CD4-positive, alpha-beta T cell (primary cell): ENCODE measurements around the gene RASA3. TPM values are rescaled to one million over a fixed set of nuclear protein-coding genes. Genes with fewer than 3 reads are reported as not detected.

Experiments used
- ATAC-seq: fragments of 200-7000 bp; cut with Tn5 transposase; one replicate; pipeline ENCODE4 v1.10.0; 2022; ENCODE audit warnings: mild to moderate bottlenecking; ENCODE audit not compliant: poor library complexity
- CTCF ChIA-PET: fragments of 350-600 bp; sonication (Branson Sonifier 250); formaldehyde crosslinking; loops from one replicate; lab custom pipeline; 2021; ENCODE audit warnings: antibody characterized with exemption, inconsistent platforms; lab: Charles Lee
- POLR2A ChIA-PET: fragments of 350-600 bp; sonication (Branson Sonifier 250); formaldehyde crosslinking; loops from one replicate; lab custom pipeline; 2021; ENCODE audit warnings: antibody characterized with exemption, inconsistent platforms; lab: Charles Lee
- DNase-seq, 14 experiments: peaks; one replicate each; pipeline ENCODE4 v3.0.0-alpha.2; 2013 to 2020; ENCODE audit warnings: mixed read lengths in 2 of 14
- H3K27ac ChIP-seq, 2 donors: one replicate each; pipeline versions ENCODE4 v1.5.1 to v1.7.0; 2013; ENCODE audit warnings: low read length in 2 of 2, low read depth in 1 of 2, mild to moderate bottlenecking in 1 of 2
- H3K27me3 ChIP-seq, 2 experiments: 1 replicate in 1 of 2; 2 replicates in 1 of 2; pipeline versions ENCODE4 v1.6.1 to v1.7.0; 2013; ENCODE audit warnings: low read length in 2 of 2, control low read depth in 1 of 2, mild to moderate bottlenecking in 1 of 2, moderate library complexity in 1 of 2; ENCODE audit not compliant: insufficient read depth in 2 of 2, control insufficient read depth in 1 of 2
- H3K36me3 ChIP-seq: one replicate; pipeline ENCODE4 v1.6.1; 2013; ENCODE audit warnings: low read length, control low read depth; ENCODE audit not compliant: insufficient read depth
- H3K4me1 ChIP-seq: one replicate; pipeline ENCODE4 v1.6.1; 2013; ENCODE audit warnings: low read length, control low read depth; ENCODE audit not compliant: insufficient read depth
- H3K4me3 ChIP-seq: one replicate; pipeline ENCODE4 v1.5.1; 2013; ENCODE audit warnings: mild to moderate bottlenecking, low read length, moderate library complexity
- H3K9me3 ChIP-seq, 2 experiments: 1 replicate in 1 of 2; 2 replicates in 1 of 2; pipeline versions ENCODE4 v1.6.1 to v1.7.0; 2013; ENCODE audit warnings: low read length in 2 of 2, mild to moderate bottlenecking in 2 of 2, control low read depth in 1 of 2, moderate library complexity in 1 of 2; ENCODE audit not compliant: control insufficient read depth in 1 of 2, insufficient read depth in 1 of 2
- H3K27ac Mint-ChIP-seq: one replicate; pipeline ENCODE4 v1.8.0; 2020; ENCODE audit warnings: mixed read lengths
- H3K27me3 Mint-ChIP-seq: one replicate; pipeline ENCODE4 v1.8.0; 2021; ENCODE audit warnings: mixed read lengths
- H3K36me3 Mint-ChIP-seq: one replicate; pipeline ENCODE4 v1.8.0; 2021; ENCODE audit warnings: low read depth, mixed read lengths
- H3K4me1 Mint-ChIP-seq: one replicate; pipeline ENCODE4 v1.8.0; 2021; ENCODE audit warnings: low read depth, mixed read lengths
- H3K4me3 Mint-ChIP-seq: one replicate; pipeline ENCODE4 v1.8.0; 2020; ENCODE audit warnings: mild to moderate bottlenecking, mixed read lengths
- H3K9me3 Mint-ChIP-seq: one replicate; pipeline ENCODE4 v1.8.0; 2020; ENCODE audit warnings: mixed read lengths
- CTCF ChIP-seq: fragments of 200-600 bp; IDR thresholded peaks from one replicate; pipeline ENCODE4 v1.8.0; 2022; ENCODE audit warnings: antibody characterized with exemption, mild to moderate bottlenecking
- intact Hi-C, 2 experiments: fragments of 100-400 bp; cut with DNase I in 1 of 2; cut with micrococcal nuclease in 1 of 2; formaldehyde crosslinking; loops; one replicate each; pipeline versions ENCODE4 v1.15.1 to v1.9.0; 2023 to 2025; cut with DNase I, micrococcal nuclease
- total RNA-seq, 174 experiments: library from RNA in 2 of 174; stranded (reverse) in 2 of 174; gene quantifications; one replicate each; pipeline ENCODE4 v1.2.3 and lab custom pipeline; 2021 to 2026

Gene RASA3
- total RNA-seq, 2 experiments from 2014 or later = 181 to 184 TPM

- no peak overlapping the region for H3K4me3 Mint-ChIP-seq
- no peak for DNase-seq
- no peak for ATAC-seq
- CTCF ChIA-PET = no interaction called here
- H3K27me3 ChIP-seq = peaks cover 0 to 4% of the 10 kb centered on the region in 2 experiments
- no peak overlapping the region for H3K27ac ChIP-seq
- POLR2A ChIA-PET = no interaction called here
- peaks cover 8% of the 10 kb centered on the region for H3K4me1 ChIP-seq
- no peak overlapping the region for H3K27ac Mint-ChIP-seq
- peaks cover 5% of the 10 kb centered on the region for H3K4me1 Mint-ChIP-seq
- H3K9me3 ChIP-seq = peaks cover 0 to 26% of the 10 kb centered on the region in 2 experiments
- no peak for TF ChIP-seq CTCF
- H3K9me3 Mint-ChIP-seq = no peaks in the 10 kb centered on the region
- intact Hi-C loops = no loop called here
- H3K36me3 ChIP-seq = no peaks in the 10 kb centered on the region
- H3K4me3 ChIP-seq = no peak overlapping the region
- no peaks in the 10 kb centered on the region for H3K36me3 Mint-ChIP-seq
- no peaks in the 10 kb centered on the region for H3K27me3 Mint-ChIP-seq
Observed at GRCh38 chr13:113933901-113934300, 198.5 kb downstream of the RASA3 start.

- no peaks in the 10 kb centered on the region for H3K9me3 Mint-ChIP-seq
- no peak overlapping the region for H3K27ac Mint-ChIP-seq
- no peaks in the 10 kb centered on the region for H3K36me3 ChIP-seq
- H3K27ac ChIP-seq = no peak overlapping the region
- H3K27me3 Mint-ChIP-seq = no peaks in the 10 kb centered on the region
- POLR2A ChIA-PET = interaction anchor here (0.7 kb wide), 3 partner anchors 11 to 1672 kb away, joined by 3 read pairs; no protein-coding TSS in a partner anchor
- H3K4me3 Mint-ChIP-seq = no peak overlapping the region
- H3K4me1 ChIP-seq = peaks cover 8% of the 10 kb centered on the region
- no peak overlapping the region for H3K4me3 ChIP-seq
- TF ChIP-seq CTCF = no peak
- peaks cover 5% of the 10 kb centered on the region for H3K4me1 Mint-ChIP-seq
- peak in 1 of 14 experiments; percentile 15 for DNase-seq
- CTCF ChIA-PET = no interaction called here
- ATAC-seq = no peak
- H3K9me3 ChIP-seq = peaks cover 0 to 31% of the 10 kb centered on the region in 2 experiments
- peaks cover 0 to 6% of the 10 kb centered on the region in 2 experiments for H3K27me3 ChIP-seq
- no peaks in the 10 kb centered on the region for H3K36me3 Mint-ChIP-seq
- intact Hi-C loops = no loop called here
Observed at GRCh38 chr13:113931841-113932459, 200.5 kb downstream of the RASA3 start.

GRCh38 chr13:113930671-113931637 is 201.5 kb downstream of the RASA3 start:
- Histone ChIP-seq H3K4me1 (peaks cover 8% of the 10 kb centered on the region), H3K36me3 (no peaks in the 10 kb centered on the region), H3K9me3 (peaks cover 0 to 31% of the 10 kb centered on the region in 2 experiments), H3K27me3 (peaks cover 0 to 6% of the 10 kb centered on the region in 2 experiments), H3K27ac (no peak overlapping the region), H3K4me3 (no peak overlapping the region)
- Mint-ChIP-seq H3K4me1 (peaks cover 5% of the 10 kb centered on the region), H3K4me3 (no peak overlapping the region), H3K9me3 (no peaks in the 10 kb centered on the region), H3K27ac (no peak overlapping the region), H3K27me3 (peaks cover 5% of the 10 kb centered on the region), H3K36me3 (no peaks in the 10 kb centered on the region)
- TF ChIP-seq CTCF = no peak
- ChIA-PET POLR2A (no interaction called here), CTCF (no interaction called here)
- peak in 10 of 14 experiments; percentile 22 to 67 (median 39) for DNase-seq
- intact Hi-C loops = no loop called here
- peak; percentile 44 for ATAC-seq
